Ishikawa (cell line): ENCODE measurements around the gene TUBGCP2.

ENCODE experiments used
- CEBPB ChIP-seq: IDR thresholded peaks from 2 replicates; pipeline ENCODE4 v1.6.1; 2012
- EP300 ChIP-seq: IDR thresholded peaks from 2 replicates; pipeline ENCODE4 v1.6.1; 2012; ENCODE audit warnings: borderline replicate concordance
- REST ChIP-seq: IDR thresholded peaks from 2 replicates; pipeline ENCODE4 v1.6.1; 2012; ENCODE audit warnings: low read depth, mild to moderate bottlenecking
- TCF12 ChIP-seq: IDR thresholded peaks from 2 replicates; pipeline ENCODE4 v1.6.1; 2012; ENCODE audit warnings: low read depth
- YY1 ChIP-seq: IDR thresholded peaks from 2 replicates; pipeline ENCODE4 v1.6.1; 2012; ENCODE audit warnings: low read depth
- TF ChIP-seq, protein P1 (sequence below): IDR thresholded peaks from 2 replicates; pipeline ENCODE4 v1.6.1; 2012

DNA sequence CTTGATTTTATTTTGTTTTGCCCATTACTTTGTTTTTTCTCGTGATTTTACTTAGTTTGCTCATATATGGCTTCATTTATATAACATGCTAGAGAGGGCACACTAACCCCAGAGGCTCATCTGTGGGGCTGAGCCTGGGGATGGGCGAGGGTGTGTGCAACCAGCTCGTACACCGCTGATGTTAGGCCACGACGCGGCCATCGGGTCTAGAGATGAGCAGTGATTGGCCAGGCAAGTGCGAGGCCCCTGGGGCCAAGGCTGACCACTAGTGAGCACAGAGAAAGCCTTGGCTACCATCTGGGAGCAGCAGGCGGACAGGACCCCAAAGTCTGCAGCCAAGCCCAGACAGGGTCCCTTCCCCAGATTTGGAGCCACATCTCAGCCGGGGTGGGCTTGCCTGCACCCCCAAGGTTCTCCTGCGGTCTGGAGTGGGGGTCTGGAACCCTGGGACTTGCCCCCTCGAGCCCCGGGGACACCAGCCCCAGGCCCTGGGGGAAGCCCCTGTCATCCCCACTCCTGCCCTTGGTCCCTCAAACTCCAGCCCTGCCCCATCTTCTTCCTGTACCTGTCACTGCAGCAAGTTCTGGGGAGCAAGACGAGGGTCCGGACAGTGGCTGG is 45.4 kb upstream of the TUBGCP2 start:
- TF ChIP-seq EP300: no peak
- TF ChIP-seq, protein P1, sequence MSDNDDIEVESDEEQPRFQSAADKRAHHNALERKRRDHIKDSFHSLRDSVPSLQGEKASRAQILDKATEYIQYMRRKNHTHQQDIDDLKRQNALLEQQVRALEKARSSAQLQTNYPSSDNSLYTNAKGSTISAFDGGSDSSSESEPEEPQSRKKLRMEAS: no peak
- no peak for TF ChIP-seq REST
- no peak for TF ChIP-seq TCF12
- no peak for TF ChIP-seq CEBPB
- TF ChIP-seq YY1: no peak
